NCI-H460 (cell line): ENCODE data around the gene TMEM174. TPM values are rescaled to one million over a fixed set of nuclear protein-coding genes. Genes with fewer than 3 reads are reported as not detected.

Experiments used
- DNase-seq: peaks from one replicate; pipeline ENCODE4 v3.0.0-alpha.2; 2016; ENCODE audit warnings: low read depth; ENCODE audit errors: extremely low read depth
- polyA plus RNA-seq: library from polyadenylated mRNA; depleted of rRNA; stranded (reverse); fragments of >200 nt; gene quantifications from 2 replicates; pipeline ENCODE4 v1.2.3, GENCODE V29; 2014; cell fraction: nucleus; rRNA removed
- total RNA-seq: library from RNA; depleted of rRNA; stranded (reverse); fragments of >200 nt; shearing (Covaris generic); gene quantifications from 2 replicates; pipeline ENCODE4 v1.2.3, GENCODE V29; 2014; rRNA removed

The TMEM174 gene, protein sequence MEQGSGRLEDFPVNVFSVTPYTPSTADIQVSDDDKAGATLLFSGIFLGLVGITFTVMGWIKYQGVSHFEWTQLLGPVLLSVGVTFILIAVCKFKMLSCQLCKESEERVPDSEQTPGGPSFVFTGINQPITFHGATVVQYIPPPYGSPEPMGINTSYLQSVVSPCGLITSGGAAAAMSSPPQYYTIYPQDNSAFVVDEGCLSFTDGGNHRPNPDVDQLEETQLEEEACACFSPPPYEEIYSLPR
- not detected in 2 replicates for total RNA-seq
- not detected in 2 replicates for polyA plus RNA-seq

- DNase-seq = no peak
Observed at GRCh38 chr5:73172951-73173350, at the start of gene TMEM174. Gene TMEM174 (plus strand): TSS chr5:73173193. CDS start chr5:73173244, 51 bp downstream.

GRCh38 chr5:73125289-73125688 is 47.7 kb upstream of the TMEM174 start:
- DNase-seq = no peak

DNA sequence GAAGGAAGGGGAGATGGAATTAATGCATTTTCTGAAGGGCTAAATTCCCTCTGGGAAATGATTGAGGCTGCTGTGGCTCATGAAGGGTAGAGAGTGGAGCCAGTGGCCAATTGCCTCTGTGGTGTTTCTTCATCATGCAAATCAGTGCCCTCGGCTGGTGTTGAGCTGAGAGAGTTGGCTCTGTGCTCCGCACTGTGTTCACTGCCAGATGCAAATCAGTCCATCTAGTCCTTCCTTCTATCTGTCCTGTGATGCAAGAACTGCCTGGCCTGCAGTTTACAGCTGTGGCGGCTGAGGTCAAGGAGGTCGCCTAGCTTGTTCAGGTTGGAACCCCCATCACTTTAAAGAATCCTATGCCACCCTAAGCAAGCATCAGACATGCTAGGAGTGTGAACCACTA is 46.6 kb upstream of the TMEM174 start:
- no peak for DNase-seq

- no peak for DNase-seq
Observed at GRCh38 chr5:73126957-73127356, 46.0 kb upstream of the TMEM174 start.

DNA sequence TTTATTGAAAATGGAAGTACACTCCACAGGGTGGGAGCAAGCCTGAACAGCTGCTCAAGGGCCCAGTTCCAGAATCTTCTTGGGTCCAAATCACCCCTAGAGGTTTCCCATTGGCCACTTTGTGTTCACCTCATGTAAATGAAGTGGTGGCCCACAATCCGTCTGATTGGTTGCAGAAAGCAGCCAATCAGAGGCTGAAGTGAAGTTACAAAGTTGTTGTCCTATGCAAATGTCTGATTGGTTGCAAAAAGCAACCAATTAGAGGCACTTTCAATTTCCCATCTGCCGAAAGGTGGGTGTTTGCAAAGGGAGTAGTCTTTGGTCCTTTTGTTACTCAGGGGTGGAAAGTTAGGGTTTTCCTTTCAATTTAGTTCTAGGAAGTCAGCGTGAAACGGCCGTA is 43.9 kb upstream of the TMEM174 start:
- no peak for DNase-seq

DNA sequence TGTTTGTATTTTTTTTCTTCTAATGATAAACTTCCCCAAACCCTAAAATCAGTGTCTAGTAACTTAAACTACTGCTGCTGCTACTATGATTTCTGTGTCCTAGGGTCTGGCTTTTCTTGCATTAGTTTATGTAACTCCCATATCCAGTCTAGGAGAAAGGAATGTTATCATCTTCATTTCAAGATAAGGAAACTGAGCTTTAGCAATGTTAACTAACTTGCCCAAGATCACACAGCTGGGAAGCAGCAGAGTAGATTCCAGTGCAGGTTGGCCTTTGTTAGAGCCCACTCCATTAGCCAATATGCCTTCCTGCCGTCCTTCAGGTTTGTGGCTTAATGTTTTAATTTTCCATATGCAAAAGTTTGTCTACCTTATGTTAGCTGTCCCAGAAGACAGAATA is 42.2 kb upstream of the TMEM174 start:
- no peak for DNase-seq

- no peak for DNase-seq
Observed at GRCh38 chr5:73131711-73132425, 41.1 kb upstream of the TMEM174 start.

- DNase-seq = no peak
Observed at GRCh38 chr5:73132759-73133158, 40.2 kb upstream of the TMEM174 start.

DNA sequence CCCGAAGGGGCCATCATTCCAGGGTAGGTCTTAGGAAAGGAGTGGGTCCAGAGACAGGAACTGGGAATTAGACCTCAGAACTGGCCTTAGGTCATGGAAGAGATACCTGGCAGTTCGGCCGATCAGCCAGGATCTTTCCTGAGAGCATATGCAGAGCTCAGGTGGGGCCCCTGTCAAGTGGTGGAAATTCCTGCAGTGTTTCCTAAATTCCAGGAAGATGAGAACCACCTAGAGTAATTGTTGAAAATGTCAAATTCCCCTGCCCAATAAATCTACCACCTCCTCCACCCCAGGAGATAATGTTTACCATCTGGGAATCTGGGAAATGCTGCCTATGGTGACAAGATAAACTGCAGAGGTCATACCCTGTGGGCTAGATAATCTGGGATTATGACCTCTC is 38.0 kb upstream of the TMEM174 start:
- DNase-seq = no peak

- peak; percentile 37 for DNase-seq
Observed at GRCh38 chr5:73135429-73136054, 37.5 kb upstream of the TMEM174 start.

DNA sequence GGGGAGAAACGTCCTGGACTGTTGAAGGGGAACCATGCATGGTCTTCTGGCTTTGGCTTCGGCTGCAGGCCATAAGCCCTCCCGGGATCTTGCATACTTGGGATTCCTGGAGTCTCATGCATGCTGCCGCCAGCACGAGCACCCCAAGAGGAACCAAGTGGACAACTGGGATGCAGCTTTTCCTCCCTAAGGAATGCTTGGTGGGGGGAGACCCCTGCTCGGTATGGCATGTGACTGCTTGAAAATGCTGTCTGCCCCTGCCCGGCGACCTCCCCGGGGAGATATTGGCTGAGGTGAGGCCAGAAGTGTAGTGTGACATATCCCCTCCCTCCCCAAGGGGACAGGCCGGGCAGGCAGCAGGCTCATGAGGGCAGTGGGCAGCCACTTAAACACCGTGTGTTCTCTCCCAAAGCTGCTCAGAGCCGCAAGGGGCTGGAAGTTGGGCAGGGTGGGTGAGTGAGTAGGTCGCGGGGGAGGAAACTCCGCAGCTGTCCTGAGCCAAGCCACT is 36.9 kb upstream of the TMEM174 start:
- no peak for DNase-seq

DNA sequence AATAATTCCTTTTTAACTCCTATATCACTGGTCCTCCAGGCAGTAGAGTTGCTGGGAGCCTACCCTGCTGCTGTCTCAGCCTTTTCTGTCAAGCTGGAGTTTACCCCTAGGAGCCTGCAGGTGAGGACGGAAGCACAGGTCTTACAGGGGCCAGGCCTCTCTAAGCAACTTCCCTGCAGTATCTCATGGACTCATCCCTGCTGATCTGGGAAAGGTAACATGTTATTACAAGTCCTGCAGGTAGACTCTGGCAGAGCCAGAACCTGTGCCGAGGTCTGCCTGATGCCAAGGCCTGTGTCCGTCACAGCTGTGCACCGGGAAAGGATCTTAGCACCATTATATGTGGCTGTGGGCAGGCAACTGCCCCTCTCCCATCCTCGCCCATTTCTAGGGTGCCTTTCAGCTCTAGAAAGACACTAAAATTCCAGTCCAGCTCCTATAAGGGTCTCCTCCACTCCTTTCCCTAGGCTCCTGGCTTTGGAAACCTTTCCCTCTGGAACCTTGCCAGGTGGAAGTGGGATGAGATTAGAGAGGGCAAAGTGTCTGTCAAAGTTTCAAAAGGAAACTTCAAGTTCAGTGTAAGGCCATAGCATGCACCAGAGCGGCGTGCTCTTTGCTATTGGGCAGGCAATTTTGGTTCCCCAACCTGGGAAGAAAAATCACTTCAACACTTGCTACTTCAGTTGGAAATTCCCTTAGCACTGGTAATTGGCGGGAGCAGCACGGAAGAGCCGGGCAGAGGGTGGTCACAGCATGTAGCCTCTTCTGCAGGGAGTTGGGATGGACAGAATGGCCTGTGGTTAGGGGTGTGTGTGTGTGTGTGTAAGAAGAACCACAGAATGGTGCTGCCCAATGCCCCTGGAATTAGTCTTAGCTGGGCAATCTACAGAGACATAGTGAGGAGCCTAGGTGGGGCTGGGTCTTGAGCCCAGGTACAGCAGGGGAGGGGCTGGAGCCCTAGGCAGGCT is 35.1 kb upstream of the TMEM174 start:
- no peak for DNase-seq

DNA sequence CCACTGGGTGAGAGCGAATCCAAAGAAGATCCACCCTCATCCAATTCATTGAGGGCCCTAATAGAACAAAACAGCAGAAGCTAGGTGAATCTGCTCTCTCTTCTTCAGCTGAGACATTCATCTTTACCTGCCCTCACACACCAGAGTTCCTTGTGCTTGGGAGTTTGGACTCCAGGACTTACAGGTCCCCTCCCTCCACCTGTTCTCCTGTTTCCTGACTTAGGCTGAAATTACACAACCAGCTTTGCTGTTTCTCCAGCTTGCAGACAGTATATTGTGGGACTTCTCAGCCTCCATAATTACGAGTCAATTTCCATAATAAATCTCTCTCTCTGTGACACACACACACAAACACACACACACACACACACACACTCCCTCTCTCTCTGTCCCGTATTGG is 33.5 kb upstream of the TMEM174 start:
- DNase-seq = no peak

DNA sequence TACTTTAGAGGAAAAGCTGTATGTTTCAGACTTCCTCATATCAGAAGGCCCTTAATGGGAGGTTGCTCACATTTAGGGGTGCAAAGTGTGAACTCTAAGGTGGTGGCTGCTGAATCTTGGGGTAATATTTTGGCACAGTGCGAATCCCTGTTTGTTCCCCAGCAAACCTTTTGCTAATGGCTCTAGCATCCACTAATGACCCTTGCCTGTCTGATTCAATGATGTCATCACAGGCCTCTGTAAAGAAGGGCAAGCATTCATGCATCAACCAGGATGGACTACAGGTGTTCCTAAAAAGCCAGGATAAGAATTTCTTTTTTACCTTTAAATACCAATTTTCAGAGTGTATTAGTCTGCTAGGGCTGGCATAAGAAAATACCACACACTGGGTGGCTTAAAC is 32.2 kb upstream of the TMEM174 start:
- DNase-seq = no peak

- DNase-seq = no peak
Observed at GRCh38 chr5:73142035-73142434, 31.0 kb upstream of the TMEM174 start.

DNA sequence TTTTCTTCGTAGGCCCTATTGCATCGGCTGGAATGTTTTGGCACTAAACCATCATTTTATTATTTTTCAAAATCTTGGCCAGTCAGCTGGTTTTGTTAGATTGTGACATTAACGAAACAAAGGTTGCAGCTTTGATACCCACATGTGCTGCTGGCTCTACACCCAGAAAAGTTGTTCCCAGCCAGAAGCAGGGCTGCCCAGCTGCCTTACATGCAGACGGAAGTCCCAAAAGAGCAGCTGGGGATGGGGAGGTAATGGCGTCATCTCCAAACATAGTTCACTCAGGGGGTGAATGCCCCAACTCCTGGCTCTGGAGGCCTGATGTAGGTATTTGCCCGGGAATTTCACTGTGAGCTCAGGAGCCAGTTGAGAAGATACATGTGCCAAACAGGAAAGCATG is 29.3 kb upstream of the TMEM174 start:
- DNase-seq = no peak

DNA sequence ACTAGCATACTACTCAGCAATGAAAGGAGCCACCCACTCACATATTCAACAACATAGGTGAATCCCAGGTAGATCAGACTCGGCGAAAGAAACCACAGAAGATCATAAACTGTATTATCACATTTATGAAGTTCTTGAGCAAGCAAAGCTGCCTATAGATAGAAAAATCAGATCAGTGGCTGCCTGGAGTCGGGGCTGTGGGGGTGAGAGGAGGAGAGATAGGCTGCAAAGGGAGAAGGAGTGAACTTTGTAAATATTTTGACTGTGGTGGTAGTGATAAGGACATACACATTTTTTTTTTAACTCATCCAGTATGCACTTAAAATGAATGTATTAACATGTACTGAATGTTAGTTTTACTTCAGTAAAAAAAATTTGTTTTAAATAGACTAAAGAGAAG is 23.5 kb upstream of the TMEM174 start:
- no peak for DNase-seq

DNA sequence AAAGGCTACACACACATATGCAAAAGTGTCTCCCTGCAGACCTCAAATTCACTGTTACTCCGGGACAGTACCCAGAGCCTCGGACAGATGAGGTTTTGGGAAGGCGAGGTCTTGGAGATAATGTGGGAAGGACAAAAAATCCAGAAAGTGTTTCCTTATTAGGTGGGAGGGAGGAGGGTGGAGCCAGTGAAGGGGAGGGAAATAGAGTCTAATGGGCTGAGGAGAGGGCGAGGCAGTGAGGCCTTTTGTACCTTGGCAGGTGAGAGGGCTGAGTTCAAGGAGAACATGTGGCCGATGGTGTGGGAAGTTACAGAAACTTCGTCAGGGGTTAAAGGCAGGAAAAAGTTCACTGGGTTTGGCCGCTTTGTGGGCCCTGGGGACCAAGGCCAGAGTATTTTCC is 22.1 kb upstream of the TMEM174 start:
- no peak for DNase-seq

GRCh38 chr5:73151766-73152410 is 21.1 kb upstream of the TMEM174 start:
- DNase-seq = no peak
